WTC11 (cell line): ENCODE measurements around the gene CHD6. TPM values are rescaled to one million over a fixed set of nuclear protein-coding genes. Genes with fewer than 3 reads are reported as not detected.

Experiments
- ATAC-seq: fragments of 200-7000 bp; cut with Tn5 transposase; 2 replicates; pipeline ENCODE4 v1.10.0; 2021; ENCODE audit warnings: mild to moderate bottlenecking, moderate library complexity
- CTCF ChIA-PET: fragments of 300-600 bp; sonication (Branson Sonifier 250); formaldehyde crosslinking; loops from one replicate; lab custom pipeline; 2021; ENCODE audit warnings: antibody characterized with exemption; lab: Charles Lee
- POLR2A ChIA-PET: fragments of 350-600 bp; sonication (Branson Sonifier 250); formaldehyde crosslinking; loops from one replicate; lab custom pipeline; 2021; ENCODE audit warnings: antibody characterized with exemption; lab: Charles Lee
- DNase-seq: peaks from one replicate; pipeline ENCODE4 v3.0.0; 2021; ENCODE audit warnings: low spot score
- H3K27ac Mint-ChIP-seq: 2 replicates; pipeline ENCODE4 v1.8.0; 2021; ENCODE audit warnings: mixed read lengths
- H3K27me3 Mint-ChIP-seq: 2 replicates; pipeline ENCODE4 v1.8.0; 2021; ENCODE audit warnings: low read depth, mild to moderate bottlenecking, moderate library complexity, mixed read lengths
- H3K36me3 Mint-ChIP-seq: 2 replicates; pipeline ENCODE4 v1.8.0; 2021; ENCODE audit warnings: mixed read lengths
- H3K4me1 Mint-ChIP-seq: 2 replicates; pipeline ENCODE4 v1.8.0; 2022; ENCODE audit warnings: mixed read lengths
- H3K4me3 Mint-ChIP-seq: 2 replicates; pipeline ENCODE4 v1.8.0; 2021; ENCODE audit warnings: mild to moderate bottlenecking, moderate library complexity, mixed read lengths
- H3K9me3 Mint-ChIP-seq: 2 replicates; pipeline ENCODE4 v1.8.0; 2021; ENCODE audit warnings: mixed read lengths
- ATF1 ChIP-seq: sonication (generic); formaldehyde crosslinking; IDR thresholded peaks from 2 replicates; pipeline ENCODE4 v1.8.1; 2023; ENCODE audit warnings: mild to moderate bottlenecking, moderate library complexity, missing genetic modification reagents
- ELF4 ChIP-seq: sonication (generic); formaldehyde crosslinking; IDR thresholded peaks from 2 replicates; pipeline ENCODE4 v1.8.1; 2022; ENCODE audit warnings: low read depth, mild to moderate bottlenecking, moderate library complexity, missing genetic modification reagents
- ESRRA ChIP-seq: sonication (generic); formaldehyde crosslinking; IDR thresholded peaks from 2 replicates; pipeline ENCODE4 v1.8.1; 2022; ENCODE audit warnings: mild to moderate bottlenecking, missing genetic modification reagents, borderline replicate concordance
- GRHL2 ChIP-seq: fragments of 250-450 bp; sonication (Bioruptor Pico); IDR thresholded peaks from 2 replicates; pipeline ENCODE4 v1.8.0; 2022; ENCODE audit warnings: mild to moderate bottlenecking, moderate library complexity; ENCODE audit not compliant: insufficient replicate concordance, severe bottlenecking
- TEAD1 ChIP-seq: sonication (generic); formaldehyde crosslinking; IDR thresholded peaks from 2 replicates; pipeline ENCODE4 v1.8.0; 2022; ENCODE audit warnings: mild to moderate bottlenecking, missing genetic modification reagents
- ZNF219 ChIP-seq: sonication (generic); formaldehyde crosslinking; IDR thresholded peaks from 2 replicates; pipeline ENCODE4 v1.8.0; 2023; ENCODE audit warnings: missing genetic modification reagents, mild to moderate bottlenecking, borderline replicate concordance
- ZNF232 ChIP-seq: sonication (generic); formaldehyde crosslinking; IDR thresholded peaks from 2 replicates; pipeline ENCODE4 v1.8.0; 2022; ENCODE audit warnings: mild to moderate bottlenecking, missing genetic modification reagents
- ZNF317 ChIP-seq: sonication (generic); formaldehyde crosslinking; IDR thresholded peaks from 2 replicates; pipeline ENCODE4 v1.8.1; 2023; ENCODE audit warnings: low read depth, mild to moderate bottlenecking, moderate library complexity, missing genetic modification reagents, borderline replicate concordance
- ZNF396 ChIP-seq: fragments of 250-450 bp; sonication (Bioruptor Pico); IDR thresholded peaks from 2 replicates; pipeline ENCODE4 v1.8.0; 2021; ENCODE audit warnings: mild to moderate bottlenecking, moderate library complexity, borderline replicate concordance
- ZNF671 ChIP-seq: fragments of 250-450 bp; sonication (Bioruptor Pico); IDR thresholded peaks from 2 replicates; pipeline ENCODE4 v1.8.0; 2021; ENCODE audit warnings: mild to moderate bottlenecking
- total RNA-seq: library from RNA; stranded (reverse); gene quantifications from 3 replicates; pipeline ENCODE4 v1.2.3, GENCODE V29; 2021
- TF ChIP-seq, protein P1 (sequence below): sonication (generic); formaldehyde crosslinking; IDR thresholded peaks from 2 replicates; pipeline ENCODE4 v1.8.1; 2023; ENCODE audit warnings: mild to moderate bottlenecking, missing genetic modification reagents, moderate library complexity
- TF ChIP-seq, protein P2 (sequence below): fragments of 250-450 bp; sonication (Bioruptor Pico); IDR thresholded peaks from 2 replicates; pipeline ENCODE4 v1.9.0; 2021; ENCODE audit warnings: mild to moderate bottlenecking
- TF ChIP-seq, protein P3 (sequence below): fragments of 250-450 bp; sonication (Bioruptor Pico); IDR thresholded peaks from 2 replicates; pipeline ENCODE4 v1.9.0; 2021; ENCODE audit warnings: moderate library complexity, mild to moderate bottlenecking, inconsistent platforms, borderline replicate concordance
- TF ChIP-seq, protein P4 (sequence below): fragments of 250-450 bp; sonication (Bioruptor Pico); IDR thresholded peaks from 2 replicates; pipeline ENCODE4 v1.8.0; 2021; ENCODE audit warnings: mild to moderate bottlenecking
- TF ChIP-seq, protein P5 (sequence below): sonication (generic); formaldehyde crosslinking; IDR thresholded peaks from 2 replicates; pipeline ENCODE4 v1.8.1; 2023; ENCODE audit warnings: mild to moderate bottlenecking, missing genetic modification reagents
- TF ChIP-seq, protein P6 (sequence below): sonication (generic); formaldehyde crosslinking; IDR thresholded peaks from 2 replicates; pipeline ENCODE4 v1.8.0; 2023; ENCODE audit warnings: missing genetic modification reagents
- TF ChIP-seq, protein P7 (sequence below): sonication (generic); formaldehyde crosslinking; IDR thresholded peaks from 2 replicates; pipeline ENCODE4 v1.8.1; 2022; ENCODE audit warnings: low read depth, missing genetic modification reagents, borderline replicate concordance
- TF ChIP-seq, protein P8 (sequence below): sonication (generic); formaldehyde crosslinking; IDR thresholded peaks from 2 replicates; pipeline ENCODE4 v1.8.1; 2023; ENCODE audit warnings: mild to moderate bottlenecking, missing genetic modification reagents, moderate library complexity
- TF ChIP-seq, protein P9 (sequence below): sonication (generic); formaldehyde crosslinking; IDR thresholded peaks from 2 replicates; pipeline ENCODE4 v1.8.1; 2022; ENCODE audit warnings: mild to moderate bottlenecking, missing genetic modification reagents, moderate library complexity, borderline replicate concordance

CHD6 gene
- total RNA-seq, 1 experiment from 2014 or later: 52.1 TPM

DNA sequence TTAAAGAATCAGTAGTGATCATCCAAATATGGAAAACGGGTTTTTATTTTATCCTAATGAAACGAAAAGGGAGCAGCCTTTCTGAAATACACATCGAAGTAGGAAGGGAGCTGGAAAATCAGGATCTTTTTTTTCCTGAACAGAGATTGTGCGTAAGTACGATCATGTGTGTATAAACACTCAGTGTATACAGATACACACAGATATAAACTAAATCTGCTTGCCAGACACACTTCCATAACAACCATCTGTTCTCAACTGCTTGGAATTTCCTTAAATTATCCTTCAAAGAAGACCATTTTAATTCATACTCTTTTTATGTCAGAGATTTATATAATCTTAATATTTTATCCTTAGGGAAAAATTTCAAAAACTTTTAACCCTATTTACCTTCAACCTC, 110.7 kb downstream of the CHD6 start (continued):
- TF ChIP-seq, protein P1, sequence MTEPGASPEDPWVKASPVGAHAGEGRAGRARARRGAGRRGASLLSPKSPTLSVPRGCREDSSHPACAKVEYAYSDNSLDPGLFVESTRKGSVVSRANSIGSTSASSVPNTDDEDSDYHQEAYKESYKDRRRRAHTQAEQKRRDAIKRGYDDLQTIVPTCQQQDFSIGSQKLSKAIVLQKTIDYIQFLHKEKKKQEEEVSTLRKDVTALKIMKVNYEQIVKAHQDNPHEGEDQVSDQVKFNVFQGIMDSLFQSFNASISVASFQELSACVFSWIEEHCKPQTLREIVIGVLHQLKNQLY: no peak
- TF ChIP-seq ZNF671 (CRISPR knock-in tag): no peak
- TF ChIP-seq, protein P2, sequence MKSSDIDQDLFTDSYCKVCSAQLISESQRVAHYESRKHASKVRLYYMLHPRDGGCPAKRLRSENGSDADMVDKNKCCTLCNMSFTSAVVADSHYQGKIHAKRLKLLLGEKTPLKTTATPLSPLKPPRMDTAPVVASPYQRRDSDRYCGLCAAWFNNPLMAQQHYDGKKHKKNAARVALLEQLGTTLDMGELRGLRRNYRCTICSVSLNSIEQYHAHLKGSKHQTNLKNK: no peak
- TF ChIP-seq, protein P3, sequence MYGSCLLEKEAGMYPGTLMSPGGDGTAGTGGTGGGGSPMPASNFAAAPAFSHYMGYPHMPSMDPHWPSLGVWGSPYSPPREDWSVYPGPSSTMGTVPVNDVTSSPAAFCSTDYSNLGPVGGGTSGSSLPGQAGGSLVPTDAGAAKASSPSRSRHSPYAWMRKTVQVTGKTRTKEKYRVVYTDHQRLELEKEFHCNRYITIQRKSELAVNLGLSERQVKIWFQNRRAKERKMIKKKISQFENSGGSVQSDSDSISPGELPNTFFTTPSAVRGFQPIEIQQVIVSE (CRISPR knock-in tag): no peak
- TF ChIP-seq, all 79 proteins: peak for 0

DNA sequence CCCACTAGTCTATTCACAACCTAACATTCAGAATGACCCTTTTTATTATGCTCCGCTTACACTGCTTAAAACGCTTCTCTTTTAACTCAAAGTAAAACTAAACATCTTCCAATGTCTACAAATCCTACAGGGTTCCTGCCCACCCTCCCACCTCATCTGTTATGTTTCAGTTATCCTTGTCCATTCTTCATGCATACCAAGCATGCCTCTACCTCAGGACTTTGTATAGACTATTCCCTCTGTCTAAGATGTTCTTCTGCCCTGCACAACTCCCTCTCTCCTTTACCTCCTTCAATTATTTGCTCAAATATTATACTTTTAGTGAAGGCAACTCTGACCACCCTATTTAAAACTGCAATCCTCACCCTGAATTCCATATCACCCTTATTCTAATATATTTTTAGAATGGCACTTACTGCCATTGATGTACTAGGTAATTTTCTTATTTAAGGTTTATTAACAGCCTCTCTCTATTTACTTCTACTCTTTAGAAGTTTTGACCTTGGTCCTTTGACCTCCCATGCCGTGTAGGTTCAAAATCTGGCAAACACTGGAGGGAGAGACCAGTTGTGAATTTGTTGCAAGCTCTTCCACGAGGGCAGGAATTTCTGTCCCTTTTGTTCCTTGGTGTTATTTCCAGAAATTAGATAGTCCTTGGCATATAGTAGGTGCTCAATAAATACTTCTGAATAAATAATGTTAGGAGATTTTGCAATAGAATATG, 111.8 kb downstream of the CHD6 start:
- Mint-ChIP-seq H3K4me3 (no peak overlapping the region), H3K4me1 (peaks cover 17% of the 10 kb centered on the region)
- POLR2A ChIA-PET: no interaction called here

DNA sequence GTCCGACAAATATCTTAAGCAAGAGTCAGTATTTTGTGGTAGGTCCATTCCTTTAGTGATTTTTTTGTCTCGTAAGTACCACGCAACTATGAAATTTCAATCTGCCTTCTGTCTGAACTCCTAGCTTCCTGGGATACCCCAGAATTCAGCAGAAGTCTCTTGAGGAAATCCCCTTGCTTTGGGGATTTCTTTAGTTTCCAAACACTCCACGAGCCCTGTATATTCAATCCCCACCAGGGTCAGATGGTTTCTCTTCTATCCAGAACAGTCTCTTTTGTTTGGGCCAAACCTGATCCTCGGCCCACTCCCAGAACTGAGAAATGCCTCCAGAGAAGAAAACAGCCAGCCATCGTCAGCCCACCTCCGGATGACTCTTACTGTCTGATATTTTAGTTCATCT, 113.0 kb downstream of the CHD6 start:
- peaks cover 19% of the 10 kb centered on the region for H3K4me1 Mint-ChIP-seq
- ChIA-PET CTCF (no interaction called here), POLR2A (no interaction called here)
- H3K36me3 Mint-ChIP-seq: peaks cover 23% of the 10 kb centered on the region
- TF ChIP-seq, protein P4, sequence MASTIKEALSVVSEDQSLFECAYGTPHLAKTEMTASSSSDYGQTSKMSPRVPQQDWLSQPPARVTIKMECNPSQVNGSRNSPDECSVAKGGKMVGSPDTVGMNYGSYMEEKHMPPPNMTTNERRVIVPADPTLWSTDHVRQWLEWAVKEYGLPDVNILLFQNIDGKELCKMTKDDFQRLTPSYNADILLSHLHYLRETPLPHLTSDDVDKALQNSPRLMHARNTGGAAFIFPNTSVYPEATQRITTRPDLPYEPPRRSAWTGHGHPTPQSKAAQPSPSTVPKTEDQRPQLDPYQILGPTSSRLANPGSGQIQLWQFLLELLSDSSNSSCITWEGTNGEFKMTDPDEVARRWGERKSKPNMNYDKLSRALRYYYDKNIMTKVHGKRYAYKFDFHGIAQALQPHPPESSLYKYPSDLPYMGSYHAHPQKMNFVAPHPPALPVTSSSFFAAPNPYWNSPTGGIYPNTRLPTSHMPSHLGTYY: no peak
- TF ChIP-seq ZNF396 (no peak), ZNF219 (CRISPR knock-in tag) (no peak), ZNF232 (no peak), TEAD1 (CRISPR knock-in tag) (no peak)
- TF ChIP-seq, protein P5, sequence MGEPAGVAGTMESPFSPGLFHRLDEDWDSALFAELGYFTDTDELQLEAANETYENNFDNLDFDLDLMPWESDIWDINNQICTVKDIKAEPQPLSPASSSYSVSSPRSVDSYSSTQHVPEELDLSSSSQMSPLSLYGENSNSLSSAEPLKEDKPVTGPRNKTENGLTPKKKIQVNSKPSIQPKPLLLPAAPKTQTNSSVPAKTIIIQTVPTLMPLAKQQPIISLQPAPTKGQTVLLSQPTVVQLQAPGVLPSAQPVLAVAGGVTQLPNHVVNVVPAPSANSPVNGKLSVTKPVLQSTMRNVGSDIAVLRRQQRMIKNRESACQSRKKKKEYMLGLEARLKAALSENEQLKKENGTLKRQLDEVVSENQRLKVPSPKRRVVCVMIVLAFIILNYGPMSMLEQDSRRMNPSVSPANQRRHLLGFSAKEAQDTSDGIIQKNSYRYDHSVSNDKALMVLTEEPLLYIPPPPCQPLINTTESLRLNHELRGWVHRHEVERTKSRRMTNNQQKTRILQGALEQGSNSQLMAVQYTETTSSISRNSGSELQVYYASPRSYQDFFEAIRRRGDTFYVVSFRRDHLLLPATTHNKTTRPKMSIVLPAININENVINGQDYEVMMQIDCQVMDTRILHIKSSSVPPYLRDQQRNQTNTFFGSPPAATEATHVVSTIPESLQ (CRISPR knock-in tag): no peak
- TF ChIP-seq, protein P6, sequence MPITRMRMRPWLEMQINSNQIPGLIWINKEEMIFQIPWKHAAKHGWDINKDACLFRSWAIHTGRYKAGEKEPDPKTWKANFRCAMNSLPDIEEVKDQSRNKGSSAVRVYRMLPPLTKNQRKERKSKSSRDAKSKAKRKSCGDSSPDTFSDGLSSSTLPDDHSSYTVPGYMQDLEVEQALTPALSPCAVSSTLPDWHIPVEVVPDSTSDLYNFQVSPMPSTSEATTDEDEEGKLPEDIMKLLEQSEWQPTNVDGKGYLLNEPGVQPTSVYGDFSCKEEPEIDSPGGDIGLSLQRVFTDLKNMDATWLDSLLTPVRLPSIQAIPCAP (CRISPR knock-in tag): no peak
- no peak overlapping the region for H3K4me3 Mint-ChIP-seq
- DNase-seq (no peak), ATAC-seq (no peak)
- no peaks in the 10 kb centered on the region for H3K27me3 Mint-ChIP-seq
- H3K9me3 Mint-ChIP-seq: peaks cover 15% of the 10 kb centered on the region
- H3K27ac Mint-ChIP-seq: no peak overlapping the region

More for the DNA sequence above, 111.8 kb downstream of the CHD6 start:
- CTCF ChIA-PET: no interaction called here
- peaks cover 24% of the 10 kb centered on the region for H3K36me3 Mint-ChIP-seq
- no peak overlapping the region; the same call in 1 of the 2 replicates for H3K27ac Mint-ChIP-seq
- DNase-seq (no peak), ATAC-seq (no peak)
- TF ChIP-seq, protein P7, sequence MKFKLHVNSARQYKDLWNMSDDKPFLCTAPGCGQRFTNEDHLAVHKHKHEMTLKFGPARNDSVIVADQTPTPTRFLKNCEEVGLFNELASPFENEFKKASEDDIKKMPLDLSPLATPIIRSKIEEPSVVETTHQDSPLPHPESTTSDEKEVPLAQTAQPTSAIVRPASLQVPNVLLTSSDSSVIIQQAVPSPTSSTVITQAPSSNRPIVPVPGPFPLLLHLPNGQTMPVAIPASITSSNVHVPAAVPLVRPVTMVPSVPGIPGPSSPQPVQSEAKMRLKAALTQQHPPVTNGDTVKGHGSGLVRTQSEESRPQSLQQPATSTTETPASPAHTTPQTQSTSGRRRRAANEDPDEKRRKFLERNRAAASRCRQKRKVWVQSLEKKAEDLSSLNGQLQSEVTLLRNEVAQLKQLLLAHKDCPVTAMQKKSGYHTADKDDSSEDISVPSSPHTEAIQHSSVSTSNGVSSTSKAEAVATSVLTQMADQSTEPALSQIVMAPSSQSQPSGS (CRISPR knock-in tag): no peak
- TF ChIP-seq ESRRA (no peak), GRHL2 (CRISPR knock-in tag) (no peak), ELF4 (no peak), ZNF317 (CRISPR knock-in tag) (no peak), TEAD1 (CRISPR knock-in tag) (no peak), ATF1 (no peak)
- TF ChIP-seq, protein P4: no peak
- TF ChIP-seq, protein P8, sequence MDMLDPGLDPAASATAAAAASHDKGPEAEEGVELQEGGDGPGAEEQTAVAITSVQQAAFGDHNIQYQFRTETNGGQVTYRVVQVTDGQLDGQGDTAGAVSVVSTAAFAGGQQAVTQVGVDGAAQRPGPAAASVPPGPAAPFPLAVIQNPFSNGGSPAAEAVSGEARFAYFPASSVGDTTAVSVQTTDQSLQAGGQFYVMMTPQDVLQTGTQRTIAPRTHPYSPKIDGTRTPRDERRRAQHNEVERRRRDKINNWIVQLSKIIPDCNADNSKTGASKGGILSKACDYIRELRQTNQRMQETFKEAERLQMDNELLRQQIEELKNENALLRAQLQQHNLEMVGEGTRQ (CRISPR knock-in tag): no peak
- TF ChIP-seq, protein P9, sequence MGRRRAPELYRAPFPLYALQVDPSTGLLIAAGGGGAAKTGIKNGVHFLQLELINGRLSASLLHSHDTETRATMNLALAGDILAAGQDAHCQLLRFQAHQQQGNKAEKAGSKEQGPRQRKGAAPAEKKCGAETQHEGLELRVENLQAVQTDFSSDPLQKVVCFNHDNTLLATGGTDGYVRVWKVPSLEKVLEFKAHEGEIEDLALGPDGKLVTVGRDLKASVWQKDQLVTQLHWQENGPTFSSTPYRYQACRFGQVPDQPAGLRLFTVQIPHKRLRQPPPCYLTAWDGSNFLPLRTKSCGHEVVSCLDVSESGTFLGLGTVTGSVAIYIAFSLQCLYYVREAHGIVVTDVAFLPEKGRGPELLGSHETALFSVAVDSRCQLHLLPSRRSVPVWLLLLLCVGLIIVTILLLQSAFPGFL (CRISPR knock-in tag): no peak
- TF ChIP-seq, protein P6 (CRISPR knock-in tag): no peak
- no peaks in the 10 kb centered on the region for H3K27me3 Mint-ChIP-seq
- H3K9me3 Mint-ChIP-seq: peaks cover 15% of the 10 kb centered on the region
